Suprapubic skin (tissue), 4 donors: ENCODE results near the gene CYP46A1.

ENCODE experiments used
- CTCF ChIP-seq, 2 donors: fragments of 200-600 bp in 1 of 2; fragments of 450-650 bp in 1 of 2; sonication (generic) in 1 of 2; IDR thresholded peaks; one replicate each; pipeline ENCODE4 v1.5.1; 2016 to 2019; ENCODE audit warnings: antibody characterized with exemption in 2 of 2, mild to moderate bottlenecking in 1 of 2, moderate library complexity in 1 of 2
- EP300 ChIP-seq: sonication (generic); formaldehyde crosslinking; IDR thresholded peaks from one replicate; pipeline ENCODE4 v1.6.1; 2017; ENCODE audit warnings: antibody characterized with exemption
- POLR2A ChIP-seq, 2 donors: fragments of 450-650 bp; IDR thresholded peaks; one replicate each; pipeline ENCODE4 v1.6.1; 2017; ENCODE audit warnings: antibody characterized with exemption in 2 of 2, mild to moderate bottlenecking in 2 of 2, moderate library complexity in 2 of 2
- POLR2AphosphoS5 ChIP-seq, 3 donors: sonication (generic); formaldehyde crosslinking; IDR thresholded peaks; one replicate each; pipeline ENCODE4 v1.6.1; 2017; ENCODE audit warnings: antibody characterized with exemption in 3 of 3

- TF ChIP-seq CTCF (IDR thresholded peaks at IDR 0.05): no peak
- no peak for TF ChIP-seq POLR2AphosphoS5 (IDR thresholded peaks at IDR 0.05)
- no peak for TF ChIP-seq POLR2A (IDR thresholded peaks at IDR 0.05)
- TF ChIP-seq EP300: no peak
Measured at GRCh38 chr14:99737451-99737951, 53.4 kb downstream of the CYP46A1 start.
